Bronchial epithelial cell (primary cell): ENCODE measurements around the gene ZDHHC11B. TPM values are rescaled to one million over a fixed set of nuclear protein-coding genes. Genes with fewer than 3 reads are reported as not detected.
"Not testable (repeated sequence)": the region's sequence is repeated elsewhere in the genome, so short reads cannot be mapped to it uniquely, and the experiment has no call there.

Experiments used
- DNase-seq: peaks from one replicate; pipeline ENCODE4 v3.0.0-alpha.2; 2010; ENCODE audit warnings: low read depth
- FAIRE-seq: peaks from 2 replicates; lab custom pipeline; 2011; peaks lifted over from hg19 to GRCh38; lab: Jason Lieb, UNC
- H3K27me3 ChIP-seq: 2 replicates; pipeline ENCODE4 v1.5.1; 2011; ENCODE audit warnings: low read length; ENCODE audit not compliant: control insufficient read depth, insufficient read depth
- H3K36me3 ChIP-seq: 2 replicates; pipeline ENCODE4 v1.5.1; 2011; ENCODE audit warnings: low read length; ENCODE audit not compliant: control insufficient read depth, insufficient read depth
- H3K4me3 ChIP-seq: 2 replicates; pipeline ENCODE4 v1.5.1; 2011; ENCODE audit warnings: mild to moderate bottlenecking, low read depth, low read length, control low read depth
- CTCF ChIP-seq: IDR thresholded peaks from 2 replicates; pipeline ENCODE4 v1.5.1; 2011; ENCODE audit warnings: mild to moderate bottlenecking, moderate library complexity, low read length, control low read depth, inconsistent platforms; ENCODE audit not compliant: insufficient read depth, severe bottlenecking
- total RNA-seq: library from RNA; depleted of rRNA; stranded (reverse); fragments of >200 nt; gene quantifications from 2 replicates; pipeline ENCODE4 v1.2.1, GENCODE V29; 2014

Gene ZDHHC11B
- total RNA-seq, 1 donor from 2014 or later, result under 0.01 TPM

DNA sequence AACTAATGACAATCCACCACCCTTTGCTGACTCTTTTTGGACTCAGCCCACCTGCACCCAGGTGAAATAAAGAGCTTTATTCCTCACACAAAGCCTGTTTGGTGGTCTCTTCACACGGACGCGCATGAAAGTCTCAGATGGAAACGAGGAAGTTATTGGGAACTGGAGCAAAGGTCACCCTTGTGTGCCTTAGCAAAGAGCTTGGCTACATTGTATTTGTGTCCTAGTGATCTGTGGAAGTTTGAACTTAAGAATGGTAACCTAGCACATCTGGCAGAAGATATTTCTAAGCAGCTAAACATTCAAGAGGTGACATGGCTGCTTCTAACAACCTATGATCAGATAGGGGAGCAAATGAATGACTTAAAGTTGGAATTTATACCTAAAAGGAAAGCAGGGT is 76.2 kb downstream of the ZDHHC11B start:
- not testable (repeated sequence) for DNase-seq, H3K4me3 ChIP-seq, FAIRE-seq, H3K27me3 ChIP-seq, H3K36me3 ChIP-seq

- not testable (repeated sequence) for DNase-seq, H3K27me3 ChIP-seq, H3K4me3 ChIP-seq, FAIRE-seq, H3K36me3 ChIP-seq
Measured at GRCh38 chr5:706127-706526, 78.4 kb downstream of the ZDHHC11B start.

GRCh38 chr5:696753-697702 is 87.5 kb downstream of the ZDHHC11B start:
- H3K4me3 ChIP-seq, DNase-seq, H3K27me3 ChIP-seq, H3K36me3 ChIP-seq, FAIRE-seq: not testable (repeated sequence)

DNA sequence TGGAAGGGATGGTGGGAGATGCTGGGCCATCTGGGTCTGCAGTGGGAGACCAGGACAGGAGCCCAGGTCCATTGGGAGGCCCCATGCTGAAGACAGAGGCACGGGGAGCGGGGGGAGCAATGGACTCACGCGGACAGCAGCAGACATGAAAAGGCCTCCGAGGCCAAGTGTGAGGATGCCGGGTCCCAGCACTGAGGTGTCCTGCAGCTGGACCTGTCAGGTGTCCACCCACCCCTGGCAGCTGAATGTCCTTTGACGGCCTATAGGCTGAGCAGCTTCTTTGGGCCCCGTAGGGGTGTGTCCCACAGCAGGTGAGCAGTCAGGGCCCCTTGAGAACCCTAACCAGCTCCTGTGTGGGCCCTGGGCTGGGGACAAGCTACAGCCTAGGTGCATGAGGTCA is 88.3 kb downstream of the ZDHHC11B start:
- not testable (repeated sequence) for DNase-seq, H3K4me3 ChIP-seq, H3K27me3 ChIP-seq, H3K36me3 ChIP-seq, FAIRE-seq

DNA sequence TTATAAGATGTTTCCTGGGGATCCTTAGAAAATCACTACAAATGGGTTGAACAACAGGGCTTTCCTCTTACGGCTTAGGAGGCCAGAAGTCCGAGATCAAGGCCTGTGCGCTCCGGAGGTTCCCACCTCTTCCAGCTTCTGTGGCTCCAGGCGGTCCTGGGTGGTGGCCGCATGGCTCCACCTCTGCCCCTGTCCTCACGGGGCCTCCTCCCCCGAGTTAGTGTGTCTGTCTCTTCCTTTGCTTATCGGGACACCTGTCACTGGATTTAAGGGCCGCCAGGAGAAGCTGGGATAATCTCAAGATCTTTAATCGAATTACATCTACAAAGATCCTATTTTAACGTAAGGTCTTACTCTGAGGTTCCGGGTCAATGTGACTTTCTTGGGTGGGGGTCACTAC is 89.1 kb downstream of the ZDHHC11B start:
- not testable (repeated sequence) for H3K27me3 ChIP-seq

DNA sequence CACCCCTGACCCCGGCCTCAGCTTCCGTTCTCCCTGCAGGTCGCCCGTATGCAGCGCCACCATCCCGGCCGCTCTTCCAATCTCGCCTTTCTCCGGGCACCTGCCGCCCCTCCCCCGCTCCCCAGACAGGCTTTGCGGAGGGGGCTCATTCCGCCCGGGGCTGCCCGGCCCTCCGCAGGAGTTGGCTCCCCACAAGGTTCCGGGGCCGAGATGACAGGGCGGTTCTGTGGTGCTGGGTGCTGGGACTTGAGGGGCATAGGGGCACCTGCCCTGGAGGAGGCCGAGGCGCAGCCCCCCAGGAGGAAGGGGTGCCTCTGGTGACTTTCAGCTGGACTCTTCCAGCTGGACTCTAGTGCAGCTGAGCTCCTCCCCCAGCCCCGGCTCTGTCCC is 90.5 kb downstream of the ZDHHC11B start:
- not testable (repeated sequence) for DNase-seq, H3K36me3 ChIP-seq, FAIRE-seq, H3K27me3 ChIP-seq
- peak overlapping the region; percentile 45 for H3K4me3 ChIP-seq

More for the DNA sequence above, 89.1 kb downstream of the ZDHHC11B start:
- H3K36me3 ChIP-seq, DNase-seq, H3K4me3 ChIP-seq, FAIRE-seq: not testable (repeated sequence)

GRCh38 chr5:693271-694041 is 91.1 kb downstream of the ZDHHC11B start, which contains the start of gene TPPP:
Gene TPPP (minus strand): TSS chr5:693352. CDS start chr5:678060, 15,292 bp downstream.
- not testable (repeated sequence) for H3K27me3 ChIP-seq, H3K36me3 ChIP-seq, FAIRE-seq
- peak; percentile 24 for DNase-seq
- peak within 1 kb of the TSS; percentile 45 for H3K4me3 ChIP-seq

DNA sequence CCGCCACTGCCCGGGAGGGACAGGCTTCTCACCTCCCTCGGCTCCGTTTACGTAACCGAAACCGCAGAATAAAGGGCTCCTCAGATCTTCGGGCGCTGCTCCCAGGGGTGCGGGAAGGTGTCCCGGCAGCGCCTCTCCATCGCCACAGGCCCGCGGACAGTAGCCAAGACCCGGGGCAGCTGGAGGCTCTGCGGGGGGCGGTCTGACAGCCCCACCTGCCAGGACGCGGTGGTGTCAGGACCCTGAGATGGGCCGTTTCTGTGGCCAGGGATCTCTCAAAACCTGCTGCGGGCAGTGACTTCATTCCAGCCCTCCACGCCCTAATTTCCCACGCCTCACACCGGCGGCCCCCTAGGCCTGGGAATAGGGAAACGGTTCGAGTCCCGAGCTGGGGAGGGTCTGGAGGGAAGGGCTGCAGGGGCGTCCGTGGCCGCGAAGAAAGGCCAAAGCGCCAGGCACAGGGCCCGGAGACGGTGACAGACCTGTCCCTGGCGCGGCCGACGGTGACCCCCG is 91.9 kb downstream of the ZDHHC11B start:
- not testable (repeated sequence) for H3K36me3 ChIP-seq, H3K27me3 ChIP-seq, FAIRE-seq, DNase-seq
- peak overlapping the region; percentile 34 for H3K4me3 ChIP-seq

DNA sequence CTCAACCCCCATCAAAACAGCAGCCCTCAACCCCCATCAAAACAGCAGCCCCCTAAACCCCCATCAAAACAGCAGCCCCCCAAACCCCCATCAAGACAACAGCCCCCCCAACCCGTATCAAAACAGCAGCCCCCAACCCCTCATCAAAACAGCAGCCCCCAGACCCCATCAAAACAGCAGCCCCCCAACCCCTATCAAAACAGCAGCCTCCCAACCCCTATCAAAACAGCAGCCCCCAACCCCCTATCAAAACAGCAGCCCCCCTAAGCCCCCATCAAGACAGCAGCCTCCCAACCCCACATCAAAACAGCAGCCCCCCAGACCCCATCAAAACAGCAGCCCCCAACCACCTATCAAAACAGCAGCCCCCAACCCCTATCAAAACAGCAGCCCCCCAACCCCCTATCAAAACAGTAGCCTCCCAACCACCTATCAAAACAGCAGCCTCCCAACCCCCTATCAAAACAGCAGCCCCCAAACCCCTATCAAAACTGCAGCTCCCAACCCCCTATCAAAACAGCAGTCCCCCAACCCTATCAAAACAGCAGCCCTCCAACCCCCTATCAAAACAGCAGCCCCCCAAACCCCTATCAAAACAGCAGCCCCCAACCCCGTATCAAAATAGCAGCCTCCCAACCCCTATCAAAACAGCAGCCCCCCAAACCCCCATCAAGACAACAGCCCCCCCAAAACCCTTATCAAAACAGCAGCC is 92.6 kb downstream of the ZDHHC11B start:
- Histone ChIP-seq H3K4me3 (peak overlapping the region; percentile 10), H3K27me3 (no peaks in the 10 kb centered on the region), H3K36me3 (no peaks in the 10 kb centered on the region)
- FAIRE-seq, result no peak
- no peak for TF ChIP-seq CTCF
- DNase-seq, result no peak

- not testable (repeated sequence) for H3K36me3 ChIP-seq, DNase-seq, FAIRE-seq, H3K4me3 ChIP-seq, H3K27me3 ChIP-seq
Measured at GRCh38 chr5:691049-691448, 93.5 kb downstream of the ZDHHC11B start.

DNA sequence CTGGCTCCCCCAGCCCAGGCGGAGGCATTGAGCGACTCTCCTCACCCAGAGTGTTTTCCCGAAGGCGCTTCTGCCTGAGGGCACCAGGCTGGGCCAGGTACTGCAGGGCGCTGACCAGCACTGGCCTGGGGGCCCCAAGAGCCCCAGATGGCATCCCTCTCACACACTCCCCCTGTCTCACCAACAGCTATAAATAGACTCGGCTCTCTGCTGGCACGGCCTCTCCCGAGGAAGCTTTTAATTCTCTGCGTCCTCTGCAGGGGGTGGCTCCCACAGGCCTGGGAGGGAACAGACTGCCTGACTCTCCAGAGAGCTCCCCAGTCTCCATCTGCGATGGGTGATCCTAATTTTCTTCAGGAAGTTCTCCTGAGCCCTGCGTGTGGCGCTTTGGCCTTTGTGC is 94.2 kb downstream of the ZDHHC11B start:
- not testable (repeated sequence) for FAIRE-seq, H3K4me3 ChIP-seq, H3K36me3 ChIP-seq, H3K27me3 ChIP-seq, DNase-seq

DNA sequence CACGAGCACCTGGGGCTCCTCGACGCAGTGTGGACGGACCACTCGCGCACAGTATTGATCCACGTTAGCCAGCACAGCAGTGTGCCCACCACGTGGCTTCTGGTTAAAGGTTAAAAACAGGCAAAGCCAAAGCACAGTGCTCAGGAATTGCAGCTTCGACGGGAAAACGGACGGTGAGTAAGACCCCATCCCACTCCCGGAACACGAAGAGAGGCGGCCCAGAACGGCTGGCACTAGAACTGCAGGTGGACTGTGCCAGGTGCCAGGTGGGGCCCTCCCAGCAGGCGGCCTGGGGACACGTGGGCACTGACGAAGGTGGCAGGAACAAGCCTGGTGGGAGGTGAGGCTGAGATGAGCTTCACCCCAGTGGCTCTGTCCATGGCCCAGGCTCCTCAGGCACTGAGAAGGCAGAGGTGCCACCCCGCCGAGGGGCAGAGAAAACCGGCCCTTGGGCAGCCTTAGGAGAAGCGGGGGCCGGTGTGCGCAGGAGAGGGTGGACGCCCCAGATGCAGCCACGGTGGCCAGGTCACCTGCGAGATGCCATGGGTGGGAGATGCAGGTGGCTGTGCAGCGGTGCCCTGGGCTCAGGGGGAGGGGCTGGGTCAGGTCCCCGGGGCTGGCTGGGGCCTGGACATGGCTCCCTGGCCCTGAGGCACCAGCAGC is 96.0 kb downstream of the ZDHHC11B start:
- not testable (repeated sequence) for DNase-seq, H3K27me3 ChIP-seq, H3K36me3 ChIP-seq, H3K4me3 ChIP-seq, FAIRE-seq
